HepG2 (cell line): ENCODE measurements around the gene UNC5CL. TPM values are rescaled to one million over a fixed set of nuclear protein-coding genes. Genes with fewer than 3 reads are reported as not detected.

ENCODE experiments used
- FOXC1 ChIP-seq: sonication (generic); formaldehyde crosslinking; IDR thresholded peaks from 2 replicates; pipeline ENCODE4 v1.8.0; 2022; ENCODE audit warnings: mild to moderate bottlenecking, missing genetic modification reagents, borderline replicate concordance
- FOXP1 ChIP-seq, 2 experiments: fragments of 450-650 bp in 1 of 2; IDR thresholded peaks; 2 replicates each; pipeline ENCODE4 v1.6.1; 2017 to 2018; ENCODE audit warnings: antibody characterized with exemption in 1 of 2
- HBP1 ChIP-seq: IDR thresholded peaks from 2 replicates; pipeline ENCODE4 v1.6.1; 2016; ENCODE audit warnings: low read depth, control low read depth
- HES4 ChIP-seq: sonication (generic); formaldehyde crosslinking; IDR thresholded peaks from 2 replicates; pipeline ENCODE4 v1.9.0; 2021; ENCODE audit warnings: mild to moderate bottlenecking, missing genetic modification reagents, borderline replicate concordance
- HOXA7 ChIP-seq: sonication (generic); formaldehyde crosslinking; IDR thresholded peaks from 2 replicates; pipeline ENCODE4 v1.8.1; 2022; ENCODE audit warnings: mild to moderate bottlenecking, missing genetic modification reagents, moderate library complexity
- KAT2B ChIP-seq: fragments of 150-350 bp; IDR thresholded peaks from 2 replicates; pipeline ENCODE4 v1.6.1; 2014; ENCODE audit warnings: low read depth, low read length, borderline replicate concordance
- KDM4B ChIP-seq: sonication (generic); formaldehyde crosslinking; IDR thresholded peaks from 2 replicates; pipeline ENCODE4 v1.4.0; 2020; ENCODE audit warnings: missing genetic modification reagents
- PRPF4 ChIP-seq: fragments of 200-400 bp; formaldehyde crosslinking; IDR thresholded peaks from 2 replicates; pipeline ENCODE4 v1.6.1; 2016; ENCODE audit warnings: low read length, low read depth; ENCODE audit not compliant: poor library complexity, severe bottlenecking
- RXRB ChIP-seq: IDR thresholded peaks from 2 replicates; pipeline ENCODE4 v1.6.1; 2016; ENCODE audit warnings: borderline replicate concordance, missing genetic modification reagents, missing compliant biosample characterization
- SMARCC2 ChIP-seq: fragments of 450-650 bp; IDR thresholded peaks from 2 replicates; pipeline ENCODE4 v1.6.1; 2017; ENCODE audit warnings: antibody characterized with exemption, mild to moderate bottlenecking
- SNAPC2 ChIP-seq: sonication (generic); formaldehyde crosslinking; IDR thresholded peaks from 2 replicates; pipeline ENCODE4 v1.8.1; 2022; ENCODE audit warnings: mild to moderate bottlenecking, missing genetic modification reagents
- SPEN ChIP-seq: sonication (generic); formaldehyde crosslinking; IDR thresholded peaks from 2 replicates; pipeline ENCODE4 v1.5.1; 2020; ENCODE audit warnings: low read depth, mild to moderate bottlenecking, missing genetic modification reagents
- ZBTB26 ChIP-seq: IDR thresholded peaks from 2 replicates; pipeline ENCODE4 v1.6.1; 2016; ENCODE audit warnings: missing compliant biosample characterization, missing genetic modification reagents, borderline replicate concordance
- ZNF407 ChIP-seq: sonication (generic); formaldehyde crosslinking; IDR thresholded peaks from one replicate; pipeline ENCODE4 v1.5.1; 2020; ENCODE audit warnings: mild to moderate bottlenecking, missing genetic modification reagents; ENCODE audit errors: not compliant biosample characterization
- ZNF710 ChIP-seq: sonication (generic); formaldehyde crosslinking; IDR thresholded peaks from 2 replicates; pipeline ENCODE4 v1.5.0; 2020; ENCODE audit warnings: mild to moderate bottlenecking, missing genetic modification reagents, borderline replicate concordance
- ZNF761 ChIP-seq: sonication (generic); formaldehyde crosslinking; conservative IDR thresholded peaks from 2 replicates; pipeline ENCODE4 v1.4.0; 2020; ENCODE audit warnings: mild to moderate bottlenecking, missing genetic modification reagents
- ZNF83 ChIP-seq: sonication (generic); formaldehyde crosslinking; IDR thresholded peaks from 2 replicates; pipeline ENCODE4 v1.4.0; 2020; ENCODE audit warnings: missing genetic modification reagents, mild to moderate bottlenecking, borderline replicate concordance
- polyA plus RNA-seq, 8 experiments: library from polyadenylated mRNA; depleted of rRNA in 3 of 8; stranded (reverse) in 7 of 8; unstranded in 1 of 8; fragments of >200 nt; fragmentation: Illumina TruSeq in 4 of 8; extraction: Trizol in 4 of 8; gene quantifications; 2 replicates each; pipeline versions ENCODE4 v1.2.1 to v1.2.3, GENCODE V29; 2011 to 2016; ENCODE audit warnings: low read depth in 4 of 8, missing spikeins in 1 of 8, mixed read lengths in 1 of 8; ENCODE audit not compliant: insufficient read depth in 1 of 8
- total RNA-seq, 5 experiments: library from RNA; depleted of rRNA; stranded (reverse); fragments of >200 nt; fragmentation: Illumina TruSeq; extraction: Trizol; gene quantifications; 2 replicates each; pipeline ENCODE4 v1.2.3, GENCODE V29; 2016; ENCODE audit warnings: low read depth in 1 of 5

UNC5CL gene
- total and polyA plus RNA-seq, 2 of the 13 experiments (the other 11 are each of a cell fraction or from before 2014, with no cell fraction given), result 2.4 to 2.5 TPM

- no peak for TF ChIP-seq PRPF4
- no peak for TF ChIP-seq ZNF83
- no peak for TF ChIP-seq SPEN (CRISPR knock-in tag)
- 0 out of 2 replicates have a peak, but pooled peaks have one; percentile 44 for TF ChIP-seq KDM4B (CRISPR knock-in tag)
- no peak for TF ChIP-seq ZNF710
- no peak for TF ChIP-seq ZNF761 (CRISPR knock-in tag)
- no peak for TF ChIP-seq HOXA7 (CRISPR knock-in tag)
- TF ChIP-seq HBP1, result no peak
- TF ChIP-seq FOXP1 (IDR thresholded peaks at IDR 0.05), result no peak
- TF ChIP-seq FOXP1 (CRISPR knock-in tag; IDR thresholded peaks at IDR 0.05), result peak; percentile 69
- no peak for TF ChIP-seq KAT2B
- peak; percentile 42; the same call in 1 of the 2 replicates for TF ChIP-seq RXRB (CRISPR knock-in tag)
- no peak for TF ChIP-seq ZNF407 (CRISPR knock-in tag)
- TF ChIP-seq FOXC1, result no peak
- no peak for TF ChIP-seq HES4
- no peak for TF ChIP-seq SMARCC2
- no peak for TF ChIP-seq ZBTB26 (CRISPR knock-in tag)
- no peak for TF ChIP-seq SNAPC2
Observed at GRCh38 chr6:41055149-41055548, 16.1 kb upstream of the UNC5CL start (continued).
